ENCODE results near the gene OR5AP2.
"Not testable (repeated sequence)": the region's sequence is repeated elsewhere in the genome, so short reads cannot be mapped to it uniquely, and the experiment has no call there.

Gene OR5AP2

GRCh38 chr11:56632329-56632728 lies 9.9 kb downstream of the OR5AP2 start:
- H3K4me3 ChIP-seq (ENCODE audit: low read depth, low read length) = no peak overlapping the region
- no peak for TF ChIP-seq CTCF (IDR thresholded peaks at IDR 0.05; ENCODE audit: low read depth, low read length)

- TF ChIP-seq CTCF (IDR thresholded peaks at IDR 0.05; ENCODE audit: low read depth, low read length) = no peak
- no peak overlapping the region for H3K4me3 ChIP-seq (ENCODE audit: low read depth, low read length)
Measured at GRCh38 chr11:56625946-56626345, 16.3 kb downstream of the OR5AP2 start.

- TF ChIP-seq CTCF (IDR thresholded peaks at IDR 0.05; ENCODE audit: low read depth, low read length) = no peak
- no peak overlapping the region for H3K4me3 ChIP-seq (ENCODE audit: low read depth, low read length)
Measured at GRCh38 chr11:56624661-56625110, 17.6 kb downstream of the OR5AP2 start.

GRCh38 chr11:56611174-56611573 lies 31.1 kb downstream of the OR5AP2 start:
- TF ChIP-seq CTCF (IDR thresholded peaks at IDR 0.05; ENCODE audit: low read depth, low read length) = no peak
- H3K4me3 ChIP-seq (ENCODE audit: low read depth, low read length) = no peak overlapping the region

- H3K4me3 ChIP-seq (ENCODE audit: low read depth, low read length) = not testable (repeated sequence)
Measured at GRCh38 chr11:56592088-56592717, 50.0 kb downstream of the OR5AP2 start.
